CD4-positive, alpha-beta memory T cell (primary cell): ENCODE data around the gene LPA. TPM values are rescaled to one million over a fixed set of nuclear protein-coding genes. Genes with fewer than 3 reads are reported as not detected.
"Not testable (repeated sequence)": the region's sequence is repeated elsewhere in the genome, so short reads cannot be mapped to it uniquely, and the experiment has no call there.

Experiments used
- CTCF ChIA-PET: fragments of 350-600 bp; sonication (Branson Sonifier 250); formaldehyde crosslinking; loops from one replicate; lab custom pipeline; 2021; ENCODE audit warnings: inconsistent platforms; ENCODE audit not compliant: partially characterized antibody; lab: Charles Lee
- POLR2A ChIA-PET: fragments of 350-600 bp; sonication (Branson Sonifier 250); formaldehyde crosslinking; loops from one replicate; lab custom pipeline; 2021; ENCODE audit not compliant: partially characterized antibody; lab: Charles Lee
- DNase-seq, 5 donors: peaks; one replicate each; pipeline versions ENCODE4 v3.0.0 to v3.0.0-alpha.2; 2020 to 2022; ENCODE audit warnings: mixed read lengths in 1 of 5
- H3K27ac ChIP-seq: one replicate; pipeline ENCODE4 v1.7.0; 2013; ENCODE audit warnings: low read depth, low read length
- H3K27me3 ChIP-seq: 2 replicates; pipeline ENCODE4 v1.7.0; 2013; ENCODE audit warnings: mild to moderate bottlenecking, low read length, moderate library complexity; ENCODE audit not compliant: insufficient read depth
- H3K36me3 ChIP-seq: 2 replicates; pipeline ENCODE4 v1.7.0; 2013; ENCODE audit warnings: mild to moderate bottlenecking, low read length, moderate library complexity; ENCODE audit not compliant: insufficient read depth
- H3K4me1 ChIP-seq: 2 replicates; pipeline ENCODE4 v1.7.0; 2013; ENCODE audit warnings: mild to moderate bottlenecking, low read length, moderate library complexity; ENCODE audit not compliant: insufficient read depth
- H3K4me3 ChIP-seq, 2 donors: one replicate each; pipeline ENCODE4 v1.7.0; 2013; ENCODE audit warnings: low read length in 2 of 2, mild to moderate bottlenecking in 1 of 2
- H3K9me3 ChIP-seq, 2 donors: one replicate each; pipeline ENCODE4 v1.7.0; 2013; ENCODE audit warnings: low read length in 2 of 2, control low read depth in 1 of 2; ENCODE audit not compliant: control insufficient read depth in 1 of 2
- H3K27ac Mint-ChIP-seq, 7 donors: one replicate each; pipeline ENCODE4 v1.8.0; 2020 to 2021; ENCODE audit warnings: mixed read lengths in 7 of 7, mild to moderate bottlenecking in 6 of 7, inconsistent platforms in 3 of 7, moderate library complexity in 3 of 7
- H3K27me3 Mint-ChIP-seq, 2 donors: one replicate each; pipeline ENCODE4 v1.8.0; 2020 to 2021; ENCODE audit warnings: mixed read lengths in 2 of 2
- H3K36me3 Mint-ChIP-seq, 2 donors: one replicate each; pipeline ENCODE4 v1.8.0; 2020 to 2021; ENCODE audit warnings: mixed read lengths in 2 of 2, inconsistent platforms in 1 of 2, mild to moderate bottlenecking in 1 of 2
- H3K4me1 Mint-ChIP-seq, 4 donors: one replicate each; pipeline ENCODE4 v1.8.0; 2020 to 2021; ENCODE audit warnings: mixed read lengths in 4 of 4, mild to moderate bottlenecking in 1 of 4
- H3K4me3 Mint-ChIP-seq, 8 donors: one replicate each; pipeline ENCODE4 v1.8.0; 2020 to 2021; ENCODE audit warnings: mixed read lengths in 8 of 8, mild to moderate bottlenecking in 7 of 8, moderate library complexity in 6 of 8, inconsistent platforms in 3 of 8
- H3K9me3 Mint-ChIP-seq, 8 donors: one replicate each; pipeline ENCODE4 v1.8.0; 2020 to 2021; ENCODE audit warnings: mixed read lengths in 8 of 8, mild to moderate bottlenecking in 5 of 8, inconsistent platforms in 3 of 8, moderate library complexity in 1 of 8
- intact Hi-C: fragments of 100-400 bp; cut with micrococcal nuclease; formaldehyde crosslinking; loops from one replicate; pipeline ENCODE4 v1.15.1; 2023
- polyA plus RNA-seq, 2 donors: library from polyadenylated mRNA; unstranded; fragments of 300-500 nt; fragmentation: Illumina TruSeq; gene quantifications; one replicate each; pipeline ENCODE4 v1.2.3, GENCODE V29; 2021
- total RNA-seq, 2 experiments: library from RNA; stranded (reverse); gene quantifications; one replicate each; pipeline ENCODE4 v1.2.3, GENCODE V29; 2021

LPA gene
- total and polyA plus RNA-seq, 4 experiments from 2014 or later = not detected

- DNase-seq = peak; percentile 41 to 58 (median 45)
- peaks cover 0 to 2% of the 10 kb centered on the region in 2 donors for H3K27me3 Mint-ChIP-seq
- no peak overlapping the region for H3K4me3 ChIP-seq
- peaks cover 0 to 11% (median 8%) of the 10 kb centered on the region in 8 donors for H3K9me3 Mint-ChIP-seq
- H3K36me3 ChIP-seq = no peaks in the 10 kb centered on the region
- no peaks in the 10 kb centered on the region for H3K27me3 ChIP-seq
- no peak overlapping the region for H3K4me3 Mint-ChIP-seq
- H3K4me1 Mint-ChIP-seq = no peaks in the 10 kb centered on the region
- ChIA-PET CTCF (interaction anchor here (0.7 to 6.8 kb wide), 23 partner anchors 11 to 1279 kb away, joined by 3 to 226 read pairs (median 5); partner anchors contain the start of gene SOD2), POLR2A (interaction anchor here (0.7 to 1.7 kb wide), 3 partner anchors 9 to 23 kb away, joined by 3 to 14 read pairs (median 3); no protein-coding TSS in a partner anchor)
- intact Hi-C loops = loop anchor here (1.0 to 2.0 kb wide), 3 partner anchors 14 to 671 kb away; no protein-coding TSS in a partner anchor
- peaks cover 8% of the 10 kb centered on the region for H3K4me1 ChIP-seq
- no peaks in the 10 kb centered on the region for H3K36me3 Mint-ChIP-seq
- H3K9me3 ChIP-seq = no peaks in the 10 kb centered on the region
- H3K27ac Mint-ChIP-seq = no peak overlapping the region
- H3K27ac ChIP-seq = no peak overlapping the region
Observed at GRCh38 chr6:160534050-160534696, 129.9 kb downstream of the LPA start.

GRCh38 chr6:160532315-160532714 is 131.8 kb downstream of the LPA start:
- peaks cover 0 to 2% (median 0%) of the 10 kb centered on the region in 4 donors for H3K4me1 Mint-ChIP-seq
- peaks cover 0 to 15% (median 9%) of the 10 kb centered on the region in 8 donors for H3K9me3 Mint-ChIP-seq
- ChIA-PET CTCF (interaction anchor here (1.0 to 6.8 kb wide), 7 partner anchors 10 to 669 kb away, joined by 3 to 226 read pairs (median 5); no protein-coding TSS in a partner anchor), POLR2A (no interaction called here)
- no peak overlapping the region for H3K27ac ChIP-seq
- H3K27me3 ChIP-seq = no peaks in the 10 kb centered on the region
- H3K9me3 ChIP-seq = no peaks in the 10 kb centered on the region
- H3K4me3 Mint-ChIP-seq = no peak overlapping the region
- no peak for DNase-seq
- no peak overlapping the region for H3K27ac Mint-ChIP-seq
- peaks cover 8% of the 10 kb centered on the region for H3K4me1 ChIP-seq
- no peaks in the 10 kb centered on the region for H3K36me3 Mint-ChIP-seq
- H3K27me3 Mint-ChIP-seq = peaks cover 0 to 4% of the 10 kb centered on the region in 2 donors
- H3K36me3 ChIP-seq = no peaks in the 10 kb centered on the region
- intact Hi-C loops = no loop called here
- no peak overlapping the region for H3K4me3 ChIP-seq

- POLR2A ChIA-PET = no interaction called here
- Histone ChIP-seq H3K4me3 (no peak overlapping the region), H3K27me3 (no peaks in the 10 kb centered on the region), H3K9me3 (no peaks in the 10 kb centered on the region), H3K4me1 (peaks cover 8% of the 10 kb centered on the region), H3K36me3 (no peaks in the 10 kb centered on the region), H3K27ac (no peak overlapping the region)
- Mint-ChIP-seq H3K4me1 (peaks cover 0 to 2% (median 0%) of the 10 kb centered on the region in 4 donors), H3K36me3 (no peaks in the 10 kb centered on the region), H3K27me3 (peaks cover 0 to 4% of the 10 kb centered on the region in 2 donors), H3K27ac (no peak overlapping the region), H3K9me3 (peaks cover 0 to 15% (median 9%) of the 10 kb centered on the region in 8 donors), H3K4me3 (no peak overlapping the region)
- CTCF ChIA-PET = interaction anchor here (5.1 to 6.8 kb wide), 2 partner anchors 13 to 394 kb away, joined by 40 to 226 read pairs; no protein-coding TSS in a partner anchor
- intact Hi-C loops = no loop called here
- no peak for DNase-seq
Observed at GRCh38 chr6:160531826-160532225, 132.2 kb downstream of the LPA start.

GRCh38 chr6:160529524-160529923 is 134.6 kb downstream of the LPA start:
- intact Hi-C loops, H3K27me3 Mint-ChIP-seq: not testable (repeated sequence)
- CTCF ChIA-PET = interaction anchor here (6.8 kb wide), 1 partner anchor 11 kb away, joined by 226 read pairs; no protein-coding TSS in a partner anchor

GRCh38 chr6:160523223-160523622 is 140.9 kb downstream of the LPA start:
- Histone ChIP-seq H3K4me3 (no peak overlapping the region), H3K27ac (no peak overlapping the region), H3K4me1 (peaks cover 24% of the 10 kb centered on the region), H3K27me3 (no peaks in the 10 kb centered on the region), H3K9me3 (no peaks in the 10 kb centered on the region), H3K36me3 (no peaks in the 10 kb centered on the region)
- H3K36me3 Mint-ChIP-seq = peaks cover 0 to 2% of the 10 kb centered on the region in 2 donors
- peaks cover 24 to 37% (median 29%) of the 10 kb centered on the region in 4 donors for H3K4me1 Mint-ChIP-seq
- no peak for DNase-seq
- no peaks in the 10 kb centered on the region for H3K9me3 Mint-ChIP-seq
- H3K4me3 Mint-ChIP-seq = no peak overlapping the region
- peak overlapping the region in 2 of 7 donors; percentile 13 to 61 for H3K27ac Mint-ChIP-seq
- ChIA-PET POLR2A (no interaction called here), CTCF (interaction anchor here (14.9 kb wide), 1 partner anchor 9 kb away, joined by 226 read pairs; no protein-coding TSS in a partner anchor)
- H3K27me3 Mint-ChIP-seq = no peaks in the 10 kb centered on the region
- intact Hi-C loops = loop anchor here (5.0 kb wide), 1 partner anchor 551 kb away; no protein-coding TSS in a partner anchor

More at GRCh38 chr6:160529524-160529923, 134.6 kb downstream of the LPA start:
- H3K4me1 Mint-ChIP-seq, H3K36me3 Mint-ChIP-seq, H3K9me3 ChIP-seq, DNase-seq, H3K4me1 ChIP-seq, H3K27ac Mint-ChIP-seq, H3K4me3 Mint-ChIP-seq, H3K36me3 ChIP-seq, H3K27me3 ChIP-seq, H3K27ac ChIP-seq, POLR2A ChIA-PET, H3K4me3 ChIP-seq: not testable (repeated sequence)
- H3K9me3 Mint-ChIP-seq = peaks cover 0 to 15% (median 9%) of the 10 kb centered on the region in 8 donors

- Histone ChIP-seq H3K27ac (peak overlapping the region; percentile 65), H3K27me3 (no peaks in the 10 kb centered on the region), H3K36me3 (no peaks in the 10 kb centered on the region), H3K4me3 (peak overlapping the region; percentile 79 to 97), H3K4me1 (peaks cover 27% of the 10 kb centered on the region), H3K9me3 (no peaks in the 10 kb centered on the region)
- CTCF ChIA-PET = interaction anchor here (0.6 to 14.9 kb wide), 40 partner anchors 9 to 858 kb away, joined by 3 to 226 read pairs (median 4); no protein-coding TSS in a partner anchor
- peak; percentile 73 to 81 (median 74) for DNase-seq
- peak overlapping the region; percentile 87 to 98 (median 96) for H3K27ac Mint-ChIP-seq
- POLR2A ChIA-PET = interaction anchor here (1.3 to 2.4 kb wide), 4 partner anchors 13 to 793 kb away, joined by 4 to 14 read pairs (median 8); partner anchors contain the start of gene WTAP
- intact Hi-C loops = loop anchor here (1.0 to 5.0 kb wide), 5 partner anchors 14 to 827 kb away; partner anchors contain the start of gene SOD2
- peaks cover 0 to 3% (median 0%) of the 10 kb centered on the region in 8 donors for H3K9me3 Mint-ChIP-seq
- peaks cover 3% of the 10 kb centered on the region in 2 donors for H3K36me3 Mint-ChIP-seq
- peak overlapping the region; percentile 88 to 99 (median 96) for H3K4me3 Mint-ChIP-seq
- H3K27me3 Mint-ChIP-seq = no peaks in the 10 kb centered on the region
- peaks cover 35 to 56% (median 48%) of the 10 kb centered on the region in 4 donors for H3K4me1 Mint-ChIP-seq
Observed at GRCh38 chr6:160520043-160520904, 143.8 kb downstream of the LPA start.
